Skin of body (tissue), 2 donors: ENCODE measurements around the gene NMNAT1. TPM values are rescaled to one million over a fixed set of nuclear protein-coding genes. Genes with fewer than 3 reads are reported as not detected.
"Not testable (repeated sequence)": the region's sequence is repeated elsewhere in the genome, so short reads cannot be mapped to it uniquely, and the experiment has no call there.

Source experiments
- DNase-seq: peaks from one replicate; lab custom pipeline; 2025; lab: John Stamatoyannopoulos, UW
- total RNA-seq: library from RNA; depleted of rRNA; stranded (reverse); fragments of >200 nt; gene quantifications from one replicate; pipeline ENCODE4 v1.2.3, GENCODE V29; 2014

NMNAT1 gene
- total RNA-seq, 1 donor from 2014 or later: 10.0 TPM

GRCh38 chr1:9917901-9918300 lies 25.4 kb upstream of the NMNAT1 start:
- DNase-seq: no peak

DNA sequence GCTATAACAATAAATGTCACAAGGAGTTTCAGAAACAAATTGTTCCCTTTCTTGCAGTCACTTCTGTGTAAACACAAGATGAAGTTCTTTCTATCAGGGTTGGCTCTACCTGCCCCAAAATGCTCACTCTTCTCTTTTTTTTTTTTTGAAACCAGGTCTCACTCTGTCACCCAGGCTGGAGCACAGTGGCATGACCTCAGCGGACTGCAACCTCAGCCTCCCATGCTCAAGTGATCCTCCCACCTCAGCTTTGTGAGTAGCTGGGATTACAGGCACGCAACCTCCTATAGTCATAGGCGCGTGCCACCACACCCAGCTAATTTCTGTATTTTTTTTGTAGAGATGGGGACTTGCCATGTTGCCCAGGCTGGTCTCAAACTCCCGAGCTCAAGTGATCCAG lies 22.7 kb upstream of the NMNAT1 start:
- DNase-seq: no peak

DNA sequence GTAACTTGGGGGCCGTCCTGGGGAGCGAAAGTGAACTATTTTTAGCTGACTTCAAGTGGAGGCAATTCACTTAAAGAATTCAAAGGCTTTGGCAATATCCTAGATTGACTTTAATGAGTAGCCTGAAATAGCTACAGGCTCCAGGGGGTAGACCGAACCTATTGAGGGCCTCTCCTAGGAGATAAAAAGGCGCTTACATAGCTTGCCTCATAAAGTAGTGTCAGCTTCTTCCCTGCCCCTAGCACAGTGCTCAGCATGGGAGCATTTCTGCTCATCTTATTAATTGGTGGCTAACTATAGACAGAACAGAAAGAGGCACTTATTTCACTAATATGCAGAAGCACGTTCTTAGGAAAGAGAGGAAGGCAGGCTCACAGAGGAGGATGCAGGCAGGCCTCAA lies 20.9 kb upstream of the NMNAT1 start:
- no peak for DNase-seq

- DNase-seq: no peak
Measured at GRCh38 chr1:9927259-9927658, 16.0 kb upstream of the NMNAT1 start.

DNA sequence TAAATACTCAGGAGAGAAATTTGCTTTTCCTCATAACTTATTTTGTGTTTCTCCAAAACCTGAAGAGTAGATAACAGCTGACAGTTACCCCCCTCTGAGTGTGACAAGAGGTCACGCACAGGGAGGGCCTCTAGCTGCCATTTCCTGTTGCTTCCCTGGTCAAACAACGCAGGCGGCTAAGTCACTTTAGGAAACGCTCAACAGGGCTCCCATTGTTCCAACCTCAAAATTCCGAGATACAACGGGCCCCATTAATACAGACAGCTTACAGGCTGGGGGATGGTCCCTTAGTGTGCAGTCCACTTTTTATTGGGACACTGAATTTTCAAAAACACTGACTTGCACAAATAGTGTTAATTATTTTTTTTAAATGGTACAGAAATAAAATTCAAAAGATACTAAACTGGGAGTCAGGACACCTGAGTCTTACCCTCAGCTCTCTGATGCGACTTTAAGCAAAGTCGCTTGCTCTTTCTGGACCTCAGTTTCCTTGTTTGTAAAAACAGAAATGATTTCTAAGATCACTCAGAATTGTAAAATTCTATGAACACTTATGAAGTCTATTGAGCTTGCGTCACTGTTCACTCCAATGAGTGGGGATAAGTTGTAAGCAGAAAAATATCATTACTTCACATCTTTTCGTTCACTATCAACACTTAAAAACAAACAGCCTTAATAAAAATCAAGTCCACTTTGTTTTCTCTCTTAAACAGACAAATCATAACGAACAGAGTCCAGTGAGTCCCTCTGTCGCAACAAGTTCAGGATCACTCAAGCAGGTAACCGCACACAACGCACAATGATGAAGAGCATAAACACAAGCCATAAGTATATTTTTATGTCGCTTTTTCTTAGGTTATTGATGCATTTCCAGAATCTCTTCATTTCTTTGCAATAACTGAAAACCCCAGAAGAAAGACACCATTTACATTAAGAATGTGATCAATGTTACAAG lies 13.6 kb upstream of the NMNAT1 start:
- no peak for DNase-seq

DNA sequence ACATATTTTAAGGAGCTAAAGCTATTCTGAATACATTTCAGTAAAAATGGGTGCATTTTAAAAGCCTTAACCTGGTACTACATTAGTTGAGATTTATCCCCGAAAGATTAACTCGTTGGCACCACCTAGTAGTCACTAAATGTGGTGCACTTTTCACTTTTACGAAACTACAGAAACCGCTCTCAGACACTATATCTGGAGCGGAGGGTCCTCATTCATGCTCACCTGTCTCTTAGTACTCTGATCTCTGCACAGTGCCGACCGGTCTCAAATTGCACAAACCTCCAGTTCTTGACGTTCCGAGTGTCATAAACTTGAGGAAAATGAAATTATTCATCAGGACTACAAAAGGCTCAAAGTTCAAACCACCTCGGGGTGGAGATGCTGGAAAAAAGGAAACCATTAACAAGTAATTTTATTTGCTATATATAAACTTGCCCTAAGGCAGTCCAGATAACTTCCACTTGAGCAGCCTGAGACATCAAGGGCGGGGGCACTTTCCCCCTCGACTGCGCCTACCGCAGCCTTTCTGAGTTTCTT lies 806 bp upstream of the NMNAT1 start:
- peak; percentile 47 for DNase-seq

DNA sequence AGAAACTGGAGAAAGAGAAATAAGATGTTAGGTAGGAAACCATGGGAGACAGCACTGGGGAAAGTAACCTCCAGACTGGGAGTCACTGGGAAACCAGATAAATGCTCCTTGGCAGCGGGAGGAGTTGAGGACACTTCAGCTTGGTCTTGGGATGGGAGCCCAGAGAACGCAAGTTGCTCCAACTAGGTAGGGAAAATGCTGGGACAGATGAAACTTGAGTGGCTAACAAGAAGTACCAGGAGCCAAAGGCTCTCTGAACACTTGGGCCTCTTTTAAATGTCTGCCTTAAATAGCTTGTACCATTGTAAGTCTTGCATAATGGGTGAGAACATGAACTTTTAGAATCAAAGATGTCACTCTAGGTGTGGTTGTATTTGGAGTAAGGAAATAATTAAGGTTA lies 3.0 kb downstream of the NMNAT1 start:
- no peak for DNase-seq

DNA sequence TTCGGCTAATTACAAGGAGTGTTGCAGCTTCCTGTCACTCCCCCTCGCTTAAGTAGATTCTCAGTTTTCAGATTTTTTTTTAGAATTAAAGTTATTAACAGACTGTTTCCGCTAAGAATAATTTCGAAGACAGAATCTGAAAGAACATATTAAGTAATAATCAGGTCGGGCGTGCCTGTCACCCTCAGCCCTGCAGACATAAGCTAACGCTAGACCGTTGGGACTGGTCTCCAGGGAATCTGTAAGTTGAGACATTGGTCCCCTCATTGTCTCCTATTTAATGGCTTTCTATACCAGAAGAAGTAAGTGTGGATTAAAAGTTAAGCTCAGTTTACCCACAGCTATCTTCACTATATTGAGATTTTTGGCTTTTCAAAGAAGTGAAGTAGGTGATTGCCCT lies 14.5 kb downstream of the NMNAT1 start:
- DNase-seq: no peak

GRCh38 chr1:9960011-9960410 lies 16.7 kb downstream of the NMNAT1 start:
- no peak for DNase-seq

- peak; percentile 0 for DNase-seq
Measured at GRCh38 chr1:9960706-9961562, 17.7 kb downstream of the NMNAT1 start.

GRCh38 chr1:9984253-9984652 lies 41.0 kb downstream of the NMNAT1 start:
- DNase-seq: no peak

DNA sequence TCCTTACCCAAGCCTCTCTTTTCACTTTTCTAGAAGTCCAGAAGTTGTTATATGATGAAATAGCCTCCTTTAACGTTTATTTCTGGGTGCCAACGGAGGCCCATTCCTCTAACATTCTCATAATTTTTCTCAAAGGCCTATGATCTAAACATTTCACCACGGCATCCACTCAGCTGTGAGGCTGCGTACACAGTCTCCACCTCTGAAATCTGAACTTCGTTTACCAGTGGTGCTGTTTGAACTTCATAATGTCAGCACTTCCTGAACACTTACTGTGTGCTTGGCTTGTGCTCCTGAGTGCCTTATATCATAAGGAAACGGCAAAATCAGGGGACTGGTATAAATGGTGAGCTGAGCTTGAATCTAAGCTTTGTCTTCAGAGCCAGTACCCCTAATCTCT lies 41.7 kb downstream of the NMNAT1 start:
- no peak for DNase-seq

GRCh38 chr1:9989773-9990172 lies 46.5 kb downstream of the NMNAT1 start:
- DNase-seq: no peak

DNA sequence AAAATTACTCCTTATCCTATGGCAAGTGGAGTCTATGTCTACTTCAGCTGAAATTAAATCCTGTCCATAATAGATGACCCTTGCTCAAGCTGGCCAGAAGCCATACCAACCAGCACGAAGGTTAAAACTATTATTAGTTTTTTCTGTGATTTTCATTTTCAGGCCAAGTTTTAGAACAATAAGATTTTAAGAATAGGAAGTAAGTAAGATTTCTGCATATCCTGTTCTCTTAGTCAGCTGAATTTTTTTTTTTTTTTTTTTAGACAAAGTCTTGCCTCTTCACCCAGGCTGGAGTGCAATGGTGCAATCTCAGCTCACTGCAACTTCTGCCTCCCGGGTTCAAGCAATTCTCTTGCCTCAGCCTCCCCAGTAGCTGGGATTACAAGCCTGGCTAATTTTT lies 47.7 kb downstream of the NMNAT1 start:
- DNase-seq: no peak

- DNase-seq: no peak
Measured at GRCh38 chr1:9992910-9993309, 49.6 kb downstream of the NMNAT1 start.

GRCh38 chr1:9993561-9994075 lies 50.3 kb downstream of the NMNAT1 start:
- DNase-seq: no peak

- no peak for DNase-seq
Measured at GRCh38 chr1:9996624-9997582, 53.6 kb downstream of the NMNAT1 start, which contains the start of gene RBP7. TSS of gene RBP7 (plus strand) at chr1:9997228. CDS start at chr1:9997259, 31 bp downstream.

DNA sequence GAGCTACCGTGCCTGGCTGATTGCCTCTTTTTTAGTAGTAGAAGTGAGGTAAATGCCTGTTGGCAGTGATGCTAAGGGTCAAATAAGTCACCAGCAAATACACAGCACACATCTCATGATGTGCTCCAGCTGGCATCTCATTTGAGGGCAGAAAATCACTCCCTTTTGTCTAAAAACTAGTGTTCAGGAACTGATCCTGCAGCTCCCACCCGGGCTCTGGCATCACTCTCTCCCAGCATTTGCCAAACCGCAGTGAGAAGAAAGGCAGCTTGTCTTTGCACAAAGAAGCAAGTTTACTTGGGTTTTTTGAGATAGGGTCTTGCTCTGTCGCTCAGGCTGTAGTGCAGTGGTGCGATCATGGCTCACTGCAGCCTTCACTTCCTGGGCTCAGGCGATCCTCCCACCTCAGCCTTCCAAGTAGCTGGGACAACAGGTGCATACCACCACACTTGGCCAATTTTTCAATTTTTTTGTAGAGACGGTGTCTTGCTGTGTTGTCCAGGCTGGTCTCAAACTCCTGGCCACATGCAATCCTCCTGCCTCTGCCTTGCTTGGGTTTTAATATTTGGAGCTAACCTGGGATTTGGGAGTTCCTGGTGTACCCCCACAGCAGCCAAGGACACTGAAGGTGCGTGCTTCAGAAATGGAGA lies 57.9 kb downstream of the NMNAT1 start:
- no peak for DNase-seq

DNA sequence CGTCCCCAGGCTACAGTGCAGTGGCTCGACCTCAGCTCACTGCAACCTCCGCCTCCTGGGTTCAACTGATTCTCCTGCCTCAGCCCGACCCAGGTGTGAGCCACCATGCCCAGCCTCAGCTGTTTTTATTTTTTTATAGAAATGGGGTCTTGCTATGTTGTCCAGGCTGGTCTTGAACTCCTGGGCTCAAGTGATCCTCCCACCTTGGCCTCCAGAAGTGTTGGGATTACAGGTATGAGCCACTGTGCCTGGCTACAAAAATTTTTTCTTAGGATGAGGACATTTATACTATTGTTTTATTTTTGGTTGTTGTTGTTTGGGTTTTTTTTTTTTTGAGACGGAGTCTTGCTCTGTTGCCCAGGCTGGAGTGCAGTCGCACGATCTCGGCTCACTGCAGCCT lies 62.0 kb downstream of the NMNAT1 start:
- DNase-seq: not testable (repeated sequence)

DNA sequence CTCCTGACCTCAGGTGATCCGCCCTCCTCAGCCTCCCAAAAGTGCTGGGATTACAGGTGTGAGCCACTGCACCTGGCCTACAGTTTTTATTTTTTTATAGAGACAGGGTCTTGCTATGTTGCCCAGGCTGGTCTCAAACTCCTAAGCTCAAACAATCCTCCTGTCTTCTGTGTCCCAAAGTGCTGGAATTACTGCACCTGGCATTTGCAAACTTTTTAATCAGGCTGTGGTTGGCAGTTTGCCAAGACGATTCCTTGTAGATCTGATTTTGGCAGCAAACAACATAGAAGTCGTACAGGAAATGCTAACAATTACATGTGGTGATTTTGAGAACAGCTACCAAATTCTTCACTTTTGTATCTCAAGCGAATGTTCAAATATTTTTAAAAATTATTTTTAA lies 63.9 kb downstream of the NMNAT1 start:
- no peak for DNase-seq
